HFF-Myc (cell line): Measurements from ENCODE around the gene ABCB9.

Experiments
- DNase-seq: peaks from one replicate; pipeline ENCODE4 v3.0.0-alpha.2; 2011; ENCODE audit warnings: low read depth; ENCODE audit errors: extremely low read depth
- H3K4me3 ChIP-seq: replicated peaks from 2 replicates; pipeline ENCODE4 v1.5.1; 2011; ENCODE audit warnings: low read depth, mild to moderate bottlenecking, control low read depth, low read length
- CTCF ChIP-seq: IDR thresholded peaks from 2 replicates; pipeline ENCODE4 v1.5.1; 2012; ENCODE audit warnings: mild to moderate bottlenecking, low read depth, low read length, control low read depth; ENCODE audit errors: missing control alignments

Gene ABCB9

GRCh38 chr12:122985338-122986257 is 19.3 kb upstream of the ABCB9 start:
- DNase-seq, result no peak
- TF ChIP-seq CTCF, result no peak
- H3K4me3 ChIP-seq, result no peak overlapping the region

- TF ChIP-seq CTCF, result no peak
- H3K4me3 ChIP-seq, result no peak overlapping the region
- DNase-seq, result no peak
Observed at GRCh38 chr12:122984612-122985337, 18.5 kb upstream of the ABCB9 start.

- no peak for DNase-seq
- TF ChIP-seq CTCF, result no peak
- H3K4me3 ChIP-seq, result no peak overlapping the region
Observed at GRCh38 chr12:122983789-122984515, 17.7 kb upstream of the ABCB9 start.

GRCh38 chr12:122982963-122983788 is 16.9 kb upstream of the ABCB9 start:
- DNase-seq, result no peak
- no peak for TF ChIP-seq CTCF
- H3K4me3 ChIP-seq, result no peak overlapping the region

- TF ChIP-seq CTCF, result no peak
- no peak for DNase-seq
- H3K4me3 ChIP-seq, result peak overlapping the region; percentile 82
Observed at GRCh38 chr12:122982477-122982815, 16.2 kb upstream of the ABCB9 start.
